Measurements from ENCODE around the gene MAPK8IP1.
A peak's percentile ranks its signal among the peaks of the same experiment; 100 is the strongest.

Gene MAPK8IP1

DNA sequence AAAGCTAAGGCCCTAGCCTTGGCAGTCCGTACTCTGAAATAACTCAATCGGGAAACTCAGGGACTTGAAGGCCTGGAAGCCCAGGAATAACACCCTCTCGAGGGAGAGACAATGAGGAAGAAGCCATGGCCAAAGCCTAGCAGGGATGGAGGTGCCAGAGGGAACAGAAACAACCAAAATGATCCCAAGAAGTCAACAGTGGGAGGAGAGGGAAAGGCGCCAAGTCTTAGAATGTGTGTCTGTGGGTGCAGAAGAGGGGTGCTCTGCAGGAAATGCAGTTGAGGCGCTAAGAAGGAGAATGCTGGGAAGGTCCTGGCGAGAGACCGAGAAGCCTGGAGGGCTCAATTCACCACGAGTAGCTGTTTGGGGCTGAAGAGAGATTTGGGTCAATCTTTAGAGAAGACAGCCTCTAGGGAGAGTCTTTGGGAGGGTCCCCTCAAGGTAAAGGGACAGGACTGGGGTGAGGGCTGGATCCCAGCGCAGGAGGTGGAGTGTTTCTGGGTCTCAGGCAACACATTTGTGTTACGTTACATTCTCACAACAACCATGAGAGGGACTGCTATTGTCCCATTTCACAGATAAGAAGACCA, 760 bp upstream of the MAPK8IP1 start:
- TF ChIP-seq ZNF70 (CRISPR knock-in tag; IDR thresholded peaks at IDR 0.05), result no peak
- TF ChIP-seq OSR1 (CRISPR knock-in tag; IDR thresholded peaks at IDR 0.05), result no peak
- ATAC-seq, result no peak

DNA sequence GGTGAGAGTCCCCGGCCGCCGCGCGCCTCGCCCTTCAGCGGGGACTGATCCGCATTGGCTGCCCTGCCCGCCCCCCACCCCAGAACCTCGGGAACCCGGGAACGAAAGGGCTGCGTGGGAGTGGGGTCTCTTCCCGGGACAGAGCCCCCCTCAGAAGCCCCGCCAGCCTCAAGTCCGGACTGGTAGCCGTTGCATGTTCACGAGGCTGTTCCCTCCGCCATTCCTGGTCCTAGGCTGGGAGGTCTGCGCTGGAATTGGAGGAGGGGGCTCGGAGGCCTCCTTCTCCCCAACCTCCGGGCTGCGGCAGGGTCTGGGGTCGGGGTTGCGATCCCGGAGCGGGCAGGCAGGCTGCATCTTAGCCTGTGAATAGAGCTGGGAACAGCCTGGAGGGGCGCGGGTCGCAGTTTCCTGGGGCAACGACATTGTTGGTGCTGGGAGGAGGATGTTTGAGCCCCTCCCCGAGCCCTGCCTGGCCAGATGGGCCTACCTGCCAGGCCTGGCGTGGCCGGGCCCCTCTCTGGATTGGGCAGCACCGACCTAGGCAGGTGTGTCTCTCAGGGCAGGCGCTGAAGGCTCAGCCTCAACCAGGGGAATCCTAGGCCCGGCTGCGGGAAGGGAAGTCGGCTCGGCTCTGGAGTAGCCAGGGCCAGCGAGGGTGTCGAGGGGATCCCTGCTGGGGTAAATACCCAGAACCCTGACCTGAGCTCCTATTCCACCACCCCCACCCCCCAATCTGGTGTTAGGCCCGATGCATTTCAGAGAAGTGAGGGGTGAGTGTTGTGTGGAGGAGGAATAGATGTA, 670 bp downstream of the MAPK8IP1 start:
- peak; percentile 11 for ATAC-seq

DNA sequence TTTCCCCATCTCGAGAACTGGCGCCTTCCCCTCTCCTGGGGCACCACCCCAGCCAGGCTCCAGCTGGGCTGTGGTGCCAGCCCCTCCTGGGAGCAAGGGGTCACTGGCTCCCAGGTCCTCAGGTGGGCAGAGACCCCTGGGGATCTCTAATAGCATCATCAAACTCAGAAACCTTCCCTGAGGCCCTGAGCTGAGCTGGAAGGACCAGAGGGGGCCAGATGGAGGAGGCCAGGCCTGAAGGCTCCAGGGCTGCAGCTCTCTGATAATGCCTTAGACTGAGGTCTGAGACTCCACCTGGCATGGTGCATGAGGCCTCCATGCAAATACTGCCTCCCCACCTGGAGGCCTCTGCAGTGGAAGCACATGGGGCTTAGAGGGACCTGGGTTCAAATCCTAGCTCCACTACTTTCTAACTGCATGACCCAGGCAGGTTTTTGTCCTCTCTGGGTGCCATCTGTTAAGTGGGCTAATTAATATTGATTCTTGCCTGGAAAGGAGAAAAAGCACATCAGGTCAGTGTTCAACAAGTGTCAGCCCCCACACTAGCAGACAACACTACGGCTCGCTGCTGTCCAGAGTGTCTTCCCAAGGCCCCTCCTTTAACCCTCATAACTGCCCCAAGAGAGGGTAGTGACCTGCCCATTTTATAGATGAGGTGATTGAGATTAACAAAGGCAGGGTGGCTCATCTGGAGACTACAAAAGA, 1.5 kb downstream of the MAPK8IP1 start:
- TF ChIP-seq ZNF70 (CRISPR knock-in tag; IDR thresholded peaks at IDR 0.05) (no peak), ZFP3 (CRISPR knock-in tag; IDR thresholded peaks at IDR 0.05) (no peak), ZNF565 (CRISPR knock-in tag; conservative IDR thresholded peaks at IDR 0.05; ENCODE audit: low read depth) (no peak), SNAI2 (CRISPR knock-in tag; IDR thresholded peaks at IDR 0.05) (no peak), ISL1 (CRISPR knock-in tag; IDR thresholded peaks at IDR 0.05) (no peak)
- TF ChIP-seq, protein P1, sequence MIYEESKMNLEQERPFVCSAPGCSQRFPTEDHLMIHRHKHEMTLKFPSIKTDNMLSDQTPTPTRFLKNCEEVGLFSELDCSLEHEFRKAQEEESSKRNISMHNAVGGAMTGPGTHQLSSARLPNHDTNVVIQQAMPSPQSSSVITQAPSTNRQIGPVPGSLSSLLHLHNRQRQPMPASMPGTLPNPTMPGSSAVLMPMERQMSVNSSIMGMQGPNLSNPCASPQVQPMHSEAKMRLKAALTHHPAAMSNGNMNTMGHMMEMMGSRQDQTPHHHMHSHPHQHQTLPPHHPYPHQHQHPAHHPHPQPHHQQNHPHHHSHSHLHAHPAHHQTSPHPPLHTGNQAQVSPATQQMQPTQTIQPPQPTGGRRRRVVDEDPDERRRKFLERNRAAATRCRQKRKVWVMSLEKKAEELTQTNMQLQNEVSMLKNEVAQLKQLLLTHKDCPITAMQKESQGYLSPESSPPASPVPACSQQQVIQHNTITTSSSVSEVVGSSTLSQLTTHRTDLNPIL (CRISPR knock-in tag; IDR thresholded peaks at IDR 0.05; ENCODE audit: low read depth), result no peak
- ATAC-seq, result no peak

More for the DNA sequence above, 670 bp downstream of the MAPK8IP1 start:
- TF ChIP-seq RARB (CRISPR knock-in tag; IDR thresholded peaks at IDR 0.05) (no peak), ESRRG (CRISPR knock-in tag; IDR thresholded peaks at IDR 0.05) (no peak), ZFP3 (CRISPR knock-in tag; IDR thresholded peaks at IDR 0.05) (no peak), ZNF8 (CRISPR knock-in tag; IDR thresholded peaks at IDR 0.05) (no peak), ZFP30 (CRISPR knock-in tag; IDR thresholded peaks at IDR 0.05) (no peak), TOX (CRISPR knock-in tag; IDR thresholded peaks at IDR 0.05; ENCODE audit: borderline replicate concordance) (no peak), ARNTL (CRISPR knock-in tag; IDR thresholded peaks at IDR 0.05; ENCODE audit: borderline replicate concordance, low read depth) (no peak), TCF4 (CRISPR knock-in tag; IDR thresholded peaks at IDR 0.05; ENCODE audit: borderline replicate concordance) (no peak)
- TF ChIP-seq, protein P2, sequence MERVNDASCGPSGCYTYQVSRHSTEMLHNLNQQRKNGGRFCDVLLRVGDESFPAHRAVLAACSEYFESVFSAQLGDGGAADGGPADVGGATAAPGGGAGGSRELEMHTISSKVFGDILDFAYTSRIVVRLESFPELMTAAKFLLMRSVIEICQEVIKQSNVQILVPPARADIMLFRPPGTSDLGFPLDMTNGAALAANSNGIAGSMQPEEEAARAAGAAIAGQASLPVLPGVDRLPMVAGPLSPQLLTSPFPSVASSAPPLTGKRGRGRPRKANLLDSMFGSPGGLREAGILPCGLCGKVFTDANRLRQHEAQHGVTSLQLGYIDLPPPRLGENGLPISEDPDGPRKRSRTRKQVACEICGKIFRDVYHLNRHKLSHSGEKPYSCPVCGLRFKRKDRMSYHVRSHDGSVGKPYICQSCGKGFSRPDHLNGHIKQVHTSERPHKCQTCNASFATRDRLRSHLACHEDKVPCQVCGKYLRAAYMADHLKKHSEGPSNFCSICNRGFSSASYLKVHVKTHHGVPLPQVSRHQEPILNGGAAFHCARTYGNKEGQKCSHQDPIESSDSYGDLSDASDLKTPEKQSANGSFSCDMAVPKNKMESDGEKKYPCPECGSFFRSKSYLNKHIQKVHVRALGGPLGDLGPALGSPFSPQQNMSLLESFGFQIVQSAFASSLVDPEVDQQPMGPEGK (CRISPR knock-in tag; IDR thresholded peaks at IDR 0.05; ENCODE audit: borderline replicate concordance), result no peak
- TF ChIP-seq, protein P3, sequence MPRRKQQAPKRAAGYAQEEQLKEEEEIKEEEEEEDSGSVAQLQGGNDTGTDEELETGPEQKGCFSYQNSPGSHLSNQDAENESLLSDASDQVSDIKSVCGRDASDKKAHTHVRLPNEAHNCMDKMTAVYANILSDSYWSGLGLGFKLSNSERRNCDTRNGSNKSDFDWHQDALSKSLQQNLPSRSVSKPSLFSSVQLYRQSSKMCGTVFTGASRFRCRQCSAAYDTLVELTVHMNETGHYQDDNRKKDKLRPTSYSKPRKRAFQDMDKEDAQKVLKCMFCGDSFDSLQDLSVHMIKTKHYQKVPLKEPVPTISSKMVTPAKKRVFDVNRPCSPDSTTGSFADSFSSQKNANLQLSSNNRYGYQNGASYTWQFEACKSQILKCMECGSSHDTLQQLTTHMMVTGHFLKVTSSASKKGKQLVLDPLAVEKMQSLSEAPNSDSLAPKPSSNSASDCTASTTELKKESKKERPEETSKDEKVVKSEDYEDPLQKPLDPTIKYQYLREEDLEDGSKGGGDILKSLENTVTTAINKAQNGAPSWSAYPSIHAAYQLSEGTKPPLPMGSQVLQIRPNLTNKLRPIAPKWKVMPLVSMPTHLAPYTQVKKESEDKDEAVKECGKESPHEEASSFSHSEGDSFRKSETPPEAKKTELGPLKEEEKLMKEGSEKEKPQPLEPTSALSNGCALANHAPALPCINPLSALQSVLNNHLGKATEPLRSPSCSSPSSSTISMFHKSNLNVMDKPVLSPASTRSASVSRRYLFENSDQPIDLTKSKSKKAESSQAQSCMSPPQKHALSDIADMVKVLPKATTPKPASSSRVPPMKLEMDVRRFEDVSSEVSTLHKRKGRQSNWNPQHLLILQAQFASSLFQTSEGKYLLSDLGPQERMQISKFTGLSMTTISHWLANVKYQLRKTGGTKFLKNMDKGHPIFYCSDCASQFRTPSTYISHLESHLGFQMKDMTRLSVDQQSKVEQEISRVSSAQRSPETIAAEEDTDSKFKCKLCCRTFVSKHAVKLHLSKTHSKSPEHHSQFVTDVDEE (CRISPR knock-in tag; IDR thresholded peaks at IDR 0.05), result no peak

DNA sequence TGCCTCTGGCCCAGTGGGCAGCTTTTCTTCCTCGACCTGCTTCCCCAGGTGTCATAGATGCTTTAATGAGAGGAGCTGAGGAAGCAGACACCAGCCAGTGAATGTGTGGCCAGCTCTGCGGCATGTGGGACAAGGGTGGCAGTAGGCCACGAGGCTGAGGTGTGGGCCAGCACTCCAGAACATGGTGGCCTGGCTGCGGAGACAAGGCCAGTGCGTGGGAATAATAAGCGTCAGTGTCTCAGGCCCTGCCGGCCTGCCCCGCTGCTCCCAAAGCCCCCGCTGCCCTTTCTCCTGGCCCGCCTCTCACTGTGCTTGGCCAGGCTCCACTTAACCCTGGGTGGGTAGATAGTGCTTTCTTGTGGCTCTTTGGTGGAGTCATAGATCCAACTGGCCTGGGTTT, 2.1 kb downstream of the MAPK8IP1 start:
- TF ChIP-seq SNAI2 (CRISPR knock-in tag; IDR thresholded peaks at IDR 0.05), result no peak
- no peak for TF ChIP-seq ARNTL (CRISPR knock-in tag; IDR thresholded peaks at IDR 0.05; ENCODE audit: borderline replicate concordance, low read depth)
- TF ChIP-seq RARB (CRISPR knock-in tag; IDR thresholded peaks at IDR 0.05), result no peak
- ATAC-seq, result no peak

DNA sequence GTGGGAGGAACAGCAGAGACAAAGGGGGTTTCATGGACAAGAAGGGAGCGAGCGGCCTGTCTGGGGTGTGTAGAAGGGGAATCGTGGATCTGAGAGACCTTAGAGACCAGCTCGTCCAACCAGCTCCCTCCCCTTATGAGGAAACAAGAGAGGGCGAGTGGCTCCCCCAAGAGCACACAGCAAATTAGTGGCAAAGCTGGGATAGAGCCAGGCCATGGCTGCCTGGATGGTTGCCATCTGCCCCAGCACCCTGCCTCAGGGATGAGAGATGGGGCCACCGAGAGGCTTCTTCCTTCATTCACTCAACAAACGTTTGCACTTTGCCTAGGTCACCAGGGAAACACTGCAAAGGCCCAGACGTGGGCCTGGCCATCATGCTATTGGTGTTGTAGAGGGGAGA, 4.1 kb downstream of the MAPK8IP1 start:
- no peak for ATAC-seq
- TF ChIP-seq ZNF565 (CRISPR knock-in tag; conservative IDR thresholded peaks at IDR 0.05; ENCODE audit: low read depth), result no peak
- no peak for TF ChIP-seq TOX (CRISPR knock-in tag; IDR thresholded peaks at IDR 0.05; ENCODE audit: borderline replicate concordance)

DNA sequence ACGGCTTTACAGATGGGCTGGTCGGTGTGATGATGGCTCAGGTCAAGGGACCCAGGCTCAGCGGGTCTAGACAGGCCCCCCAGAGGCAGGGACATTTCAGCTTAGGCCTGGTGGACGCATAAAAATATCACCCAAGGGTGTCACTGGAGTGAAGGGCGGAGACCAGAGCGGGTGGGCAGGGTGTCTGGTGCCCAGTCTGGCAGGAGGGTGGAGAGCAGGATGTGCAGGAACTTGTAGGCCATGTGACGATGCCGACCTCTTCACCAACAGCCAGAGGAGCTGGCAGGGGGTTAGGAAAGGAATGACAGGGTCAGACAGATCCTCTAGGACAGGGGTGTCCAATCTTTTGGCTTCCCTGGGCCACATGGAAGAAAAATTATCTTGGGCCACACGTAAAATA, 4.5 kb downstream of the MAPK8IP1 start:
- no peak for ATAC-seq
- TF ChIP-seq TOX (CRISPR knock-in tag; IDR thresholded peaks at IDR 0.05; ENCODE audit: borderline replicate concordance), result no peak
- no peak for TF ChIP-seq BACH2 (CRISPR knock-in tag; IDR thresholded peaks at IDR 0.05; ENCODE audit: borderline replicate concordance)
- no peak for TF ChIP-seq SNAI2 (CRISPR knock-in tag; IDR thresholded peaks at IDR 0.05)
- no peak for TF ChIP-seq ISL1 (CRISPR knock-in tag; IDR thresholded peaks at IDR 0.05)

Data from SK-N-SH treated with all-trans-retinoic acid at 6 μM for 48 hours (cell line).